Prostate gland (tissue), 2 donors: ENCODE measurements around the gene YY1AP1. TPM values are rescaled to one million over a fixed set of nuclear protein-coding genes. Genes with fewer than 3 reads are reported as not detected.

Experiments used
- DNase-seq: peaks from one replicate; pipeline ENCODE4 v3.0.0-alpha.2; 2019; ENCODE audit warnings: low spot score
- H3K27ac ChIP-seq, 2 donors: fragments of 200-600 bp; sonication (generic); 2 replicates each; pipeline ENCODE4 v1.5.1; 2017 to 2019
- H3K27me3 ChIP-seq: fragments of 200-600 bp; sonication (generic); replicated peaks from 2 replicates; pipeline ENCODE4 v1.5.1; 2019; ENCODE audit not compliant: insufficient read depth
- H3K36me3 ChIP-seq, 2 donors: fragments of 200-600 bp; sonication (generic); 1 replicate in 1 of 2; 2 replicates in 1 of 2; pipeline versions ENCODE4 v1.5.1 to v1.8.1; 2017 to 2019
- H3K4me1 ChIP-seq: fragments of 200-600 bp; sonication (generic); replicated peaks from 2 replicates; pipeline ENCODE4 v1.5.1; 2019
- H3K4me3 ChIP-seq, 2 donors: fragments of 200-600 bp; sonication (generic); 2 replicates each; pipeline ENCODE4 v1.5.1; 2017 to 2019
- H3K9me3 ChIP-seq: fragments of 200-600 bp; sonication (generic); 2 replicates; pipeline ENCODE4 v1.5.1; 2017
- POLR2A ChIP-seq: fragments of 450-650 bp; IDR thresholded peaks from one replicate; pipeline ENCODE4 v1.6.1; 2016; ENCODE audit warnings: antibody characterized with exemption, mild to moderate bottlenecking
- POLR2AphosphoS5 ChIP-seq: sonication (generic); formaldehyde crosslinking; IDR thresholded peaks from one replicate; pipeline ENCODE4 v1.6.1; 2017; ENCODE audit warnings: antibody characterized with exemption
- WGBS: methylation state at CpG from one replicate; pipeline ENCODE4 v1.1.5; 2018; 5-methylcytosine and 5-hydroxymethylcytosine counted together
- intact Hi-C: fragments of 100-400 bp; cut with DNase I; formaldehyde crosslinking; loops from one replicate; pipeline ENCODE4 v1.14.2; 2022
- total RNA-seq, 2 donors: library from RNA; depleted of rRNA; stranded (reverse); fragments of >200 nt; gene quantifications; one replicate each; pipeline ENCODE4 v1.1.0, GENCODE V29; 2016
- TF ChIP-seq, protein P1 (sequence below), 4 experiments: fragments of 200-600 bp in 2 of 4; fragments of 450-650 bp in 2 of 4; sonication (generic) in 2 of 4; IDR thresholded peaks; 1 replicate in 3 of 4; 2 replicates in 1 of 4; pipeline ENCODE4 v1.5.1; 2016 to 2019; ENCODE audit warnings: antibody characterized with exemption in 4 of 4, mild to moderate bottlenecking in 2 of 4, moderate library complexity in 2 of 4

The YY1AP1 gene
- total RNA-seq, 2 donors from 2014 or later, result 63.4 to 121 TPM

DNA sequence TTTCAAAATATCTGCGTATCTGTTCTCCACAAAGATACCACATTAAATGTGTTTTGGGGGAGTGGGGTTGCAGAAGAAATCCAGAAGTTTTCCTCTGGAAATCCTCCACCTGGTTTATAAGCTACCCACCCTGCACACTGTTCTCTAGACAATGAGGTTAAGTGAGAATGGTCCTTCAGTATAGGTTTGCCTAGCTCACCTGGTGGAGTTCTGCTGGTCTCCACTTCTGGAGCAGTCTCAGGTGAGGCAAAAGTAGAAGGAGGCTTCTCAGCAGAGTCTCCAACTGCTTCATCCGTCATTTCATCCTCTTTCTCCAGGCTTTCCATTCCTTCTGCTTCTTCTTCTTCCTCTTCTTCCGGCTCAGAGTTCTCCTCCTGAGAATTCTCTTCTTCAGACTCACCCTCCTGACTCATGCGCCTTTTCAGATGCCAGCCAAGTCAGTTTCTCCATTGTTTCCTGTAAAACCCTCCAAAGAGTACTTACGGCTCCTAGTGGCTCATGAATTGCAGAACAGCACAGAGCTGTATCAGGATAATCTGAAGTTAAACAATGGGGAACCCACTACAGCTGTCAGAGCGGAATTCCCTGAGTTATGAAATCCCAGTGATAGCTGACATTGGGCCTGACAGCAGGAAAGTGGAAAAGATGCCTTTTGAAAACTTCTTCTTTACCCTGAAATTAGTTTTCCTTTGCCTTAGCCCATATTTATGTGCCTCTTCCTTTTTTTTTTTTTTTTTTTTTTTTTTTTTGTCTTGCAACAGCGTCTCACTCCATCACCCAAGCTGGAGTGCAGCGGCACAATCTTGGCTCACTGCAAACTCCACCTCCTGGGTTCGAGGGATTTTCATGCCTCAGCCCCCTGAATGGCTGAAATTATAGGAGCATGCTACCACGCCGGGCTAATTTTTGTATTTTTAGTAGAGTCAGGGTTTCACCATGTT is 40.1 kb downstream of the YY1AP1 start:
- Histone ChIP-seq H3K9me3 (no peaks in the 10 kb centered on the region), H3K36me3 (no peaks in the 10 kb centered on the region), H3K27me3 (no peaks in the 10 kb centered on the region), H3K4me1 (no peaks in the 10 kb centered on the region), H3K4me3 (no peak overlapping the region), H3K27ac (no peak overlapping the region)
- 41% methylated on average over 11 of the region's 11 CpGs for WGBS
- peak; percentile 86 for TF ChIP-seq POLR2AphosphoS5
- TF ChIP-seq, protein P1, sequence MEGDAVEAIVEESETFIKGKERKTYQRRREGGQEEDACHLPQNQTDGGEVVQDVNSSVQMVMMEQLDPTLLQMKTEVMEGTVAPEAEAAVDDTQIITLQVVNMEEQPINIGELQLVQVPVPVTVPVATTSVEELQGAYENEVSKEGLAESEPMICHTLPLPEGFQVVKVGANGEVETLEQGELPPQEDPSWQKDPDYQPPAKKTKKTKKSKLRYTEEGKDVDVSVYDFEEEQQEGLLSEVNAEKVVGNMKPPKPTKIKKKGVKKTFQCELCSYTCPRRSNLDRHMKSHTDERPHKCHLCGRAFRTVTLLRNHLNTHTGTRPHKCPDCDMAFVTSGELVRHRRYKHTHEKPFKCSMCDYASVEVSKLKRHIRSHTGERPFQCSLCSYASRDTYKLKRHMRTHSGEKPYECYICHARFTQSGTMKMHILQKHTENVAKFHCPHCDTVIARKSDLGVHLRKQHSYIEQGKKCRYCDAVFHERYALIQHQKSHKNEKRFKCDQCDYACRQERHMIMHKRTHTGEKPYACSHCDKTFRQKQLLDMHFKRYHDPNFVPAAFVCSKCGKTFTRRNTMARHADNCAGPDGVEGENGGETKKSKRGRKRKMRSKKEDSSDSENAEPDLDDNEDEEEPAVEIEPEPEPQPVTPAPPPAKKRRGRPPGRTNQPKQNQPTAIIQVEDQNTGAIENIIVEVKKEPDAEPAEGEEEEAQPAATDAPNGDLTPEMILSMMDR (IDR thresholded peaks at IDR 0.05), result peak in 2 of 4 experiments; percentile 39 to 59
- TF ChIP-seq POLR2A, result no peak
- intact Hi-C loops, result no loop called here
- peak; percentile 56 for DNase-seq

DNA sequence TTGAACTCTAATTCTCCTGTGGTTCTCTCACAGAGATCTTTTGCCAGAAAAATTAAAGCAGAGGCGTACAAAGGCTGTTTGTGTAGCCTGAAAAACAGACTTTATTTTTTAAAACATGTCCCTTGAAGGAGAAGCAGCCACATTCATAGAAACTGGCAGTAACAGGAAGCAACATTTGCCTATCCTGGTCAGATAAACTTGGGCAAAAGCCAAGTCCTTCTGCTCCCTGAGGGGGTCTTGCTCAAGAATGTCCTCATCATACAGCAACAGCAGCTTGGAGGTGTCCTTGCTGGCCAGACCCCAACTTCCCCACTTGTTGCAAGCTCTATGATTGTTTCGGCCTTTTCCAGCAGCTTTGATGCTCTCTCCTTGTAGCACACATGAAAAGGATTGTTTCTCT is 42.3 kb downstream of the YY1AP1 start:
- Histone ChIP-seq H3K9me3 (no peaks in the 10 kb centered on the region), H3K4me1 (no peaks in the 10 kb centered on the region), H3K27ac (no peak overlapping the region), H3K4me3 (no peak overlapping the region), H3K27me3 (no peaks in the 10 kb centered on the region), H3K36me3 (no peaks in the 10 kb centered on the region)
- no peak for DNase-seq
- intact Hi-C loops, result no loop called here
- WGBS, result 71% methylated on average over 2 of the region's 2 CpGs
- TF ChIP-seq POLR2A, result no peak
- TF ChIP-seq, protein P1 (IDR thresholded peaks at IDR 0.05), result no peak
- no peak for TF ChIP-seq POLR2AphosphoS5

GRCh38 chr1:155645648-155646047 is 42.9 kb downstream of the YY1AP1 start:
- Histone ChIP-seq H3K9me3 (no peaks in the 10 kb centered on the region), H3K36me3 (no peaks in the 10 kb centered on the region), H3K4me1 (no peaks in the 10 kb centered on the region), H3K4me3 (no peak overlapping the region), H3K27me3 (no peaks in the 10 kb centered on the region), H3K27ac (no peak overlapping the region)
- 36% methylated on average over 6 of the region's 6 CpGs for WGBS
- TF ChIP-seq POLR2A, result no peak
- TF ChIP-seq, protein P1 (IDR thresholded peaks at IDR 0.05), result no peak
- no peak for TF ChIP-seq POLR2AphosphoS5
- intact Hi-C loops, result no loop called here
- no peak for DNase-seq

DNA sequence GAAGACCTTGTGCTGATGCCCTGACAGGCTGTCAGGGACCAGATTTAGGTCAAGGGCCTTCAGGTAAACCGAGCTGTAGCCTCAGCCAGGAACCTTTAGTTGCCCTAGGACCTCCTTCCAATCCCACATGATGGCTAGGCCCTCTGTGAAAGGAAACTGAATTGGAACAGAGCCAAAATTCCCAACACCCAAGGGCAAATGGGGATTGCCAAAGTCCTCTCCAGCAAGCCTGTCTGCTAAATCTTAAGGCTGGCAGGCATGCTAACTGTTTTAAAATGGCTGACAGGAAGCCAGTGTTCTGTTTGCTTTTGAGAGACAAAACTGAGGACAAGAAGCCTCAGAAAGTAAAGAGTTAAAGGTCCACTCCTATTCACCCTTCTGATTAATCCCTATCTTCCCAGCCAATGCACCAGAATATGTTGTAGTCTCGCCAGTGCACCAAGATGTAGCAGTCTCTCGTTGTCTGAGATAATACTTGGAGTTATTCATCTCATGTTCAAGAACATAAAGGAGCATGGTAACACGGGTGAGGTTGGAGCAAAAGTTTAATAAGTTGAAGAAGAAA is 43.5 kb downstream of the YY1AP1 start:
- H3K36me3 ChIP-seq, result no peaks in the 10 kb centered on the region
- no peak overlapping the region for H3K4me3 ChIP-seq
- H3K9me3 ChIP-seq, result no peaks in the 10 kb centered on the region
- H3K27me3 ChIP-seq, result no peaks in the 10 kb centered on the region
- no peaks in the 10 kb centered on the region for H3K4me1 ChIP-seq
- intact Hi-C loops, result no loop called here
- H3K27ac ChIP-seq, result no peak overlapping the region
- TF ChIP-seq POLR2AphosphoS5 (no peak), POLR2A (no peak)
- TF ChIP-seq, protein P1 (IDR thresholded peaks at IDR 0.05), result no peak
- WGBS, result 50% methylated on average over 4 of the region's 4 CpGs
- DNase-seq, result no peak
